ENCODE results near the gene KCNMA1.
A peak's percentile ranks its signal among the peaks of the same experiment; 100 is the strongest.
"Not testable (repeated sequence)": the region's sequence is repeated elsewhere in the genome, so short reads cannot be mapped to it uniquely, and the experiment has no call there.

Gene KCNMA1

DNA sequence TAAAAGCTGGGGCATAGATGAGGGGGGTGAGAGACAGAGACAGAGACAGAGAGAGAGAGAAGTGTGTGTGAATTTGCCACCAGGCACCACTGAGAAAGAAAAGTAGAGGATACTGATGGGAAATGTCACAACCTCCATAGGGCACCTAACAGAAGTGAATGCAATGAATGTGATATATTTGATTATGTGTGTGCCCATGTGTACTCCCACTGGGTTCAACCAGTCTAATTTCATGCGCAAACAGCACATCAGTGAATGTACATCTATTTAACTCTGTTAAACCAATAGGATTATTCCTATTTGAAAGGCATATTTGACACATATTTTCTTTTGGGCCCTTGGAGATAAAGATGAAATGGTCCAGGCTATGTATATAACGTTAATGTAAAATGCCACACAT is 241.3 kb downstream of the KCNMA1 start:
- DNase-seq (ENCODE audit: low read depth in 2 of 2), result no peak

- DNase-seq (ENCODE audit: low read depth in 2 of 2), result no peak
These were observed 243.6 kb downstream of the KCNMA1 start for GRCh38 chr10:77393821-77394501.

DNA sequence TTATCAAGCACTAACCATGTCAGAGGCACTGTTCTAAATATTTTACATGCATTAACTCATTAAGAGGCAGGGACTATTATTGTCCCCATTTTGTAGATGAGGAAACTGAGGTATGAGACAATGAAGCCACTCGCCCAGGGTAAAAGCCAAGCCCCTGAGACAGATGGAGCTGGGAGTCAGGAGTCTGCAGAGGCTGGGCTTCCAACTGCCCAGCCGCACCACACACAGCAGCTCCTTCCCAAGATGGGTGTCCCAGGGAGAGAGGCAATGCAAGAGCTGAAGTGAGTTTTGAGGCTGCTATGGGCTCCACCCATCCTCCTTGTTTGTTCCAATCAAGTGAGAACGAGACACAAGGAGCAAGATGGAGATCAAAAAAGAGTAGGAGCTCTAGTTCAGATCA is 244.2 kb downstream of the KCNMA1 start:
- DNase-seq (ENCODE audit: low read depth in 2 of 2), result no peak

GRCh38 chr10:77392851-77393250 is 244.8 kb downstream of the KCNMA1 start:
- no peak for DNase-seq (ENCODE audit: low read depth in 2 of 2)

DNA sequence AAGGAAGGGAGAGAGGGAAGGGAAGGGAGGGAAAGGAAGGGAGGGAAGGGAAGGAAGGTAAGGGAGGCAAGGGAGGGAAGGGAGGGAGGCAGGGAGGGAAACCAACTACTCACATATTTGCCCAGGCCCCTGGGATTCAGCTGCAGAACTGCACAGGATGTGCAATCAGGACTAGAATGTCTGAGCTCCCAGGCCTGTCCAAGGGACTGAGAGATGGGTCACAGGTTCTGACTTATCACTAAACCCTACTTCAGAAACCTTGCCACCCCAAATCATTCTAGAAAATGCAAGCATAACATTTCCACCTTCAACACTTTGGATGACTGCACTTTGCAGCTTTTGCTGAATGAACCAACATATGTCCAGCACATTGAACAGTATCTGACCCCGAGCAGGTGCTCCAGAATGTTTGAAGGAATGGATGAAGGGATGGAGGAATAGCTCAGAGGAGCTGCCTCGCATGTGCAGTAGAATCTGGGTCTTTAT is 245.3 kb downstream of the KCNMA1 start:
- DNase-seq (ENCODE audit: low read depth in 2 of 2), result no peak

DNA sequence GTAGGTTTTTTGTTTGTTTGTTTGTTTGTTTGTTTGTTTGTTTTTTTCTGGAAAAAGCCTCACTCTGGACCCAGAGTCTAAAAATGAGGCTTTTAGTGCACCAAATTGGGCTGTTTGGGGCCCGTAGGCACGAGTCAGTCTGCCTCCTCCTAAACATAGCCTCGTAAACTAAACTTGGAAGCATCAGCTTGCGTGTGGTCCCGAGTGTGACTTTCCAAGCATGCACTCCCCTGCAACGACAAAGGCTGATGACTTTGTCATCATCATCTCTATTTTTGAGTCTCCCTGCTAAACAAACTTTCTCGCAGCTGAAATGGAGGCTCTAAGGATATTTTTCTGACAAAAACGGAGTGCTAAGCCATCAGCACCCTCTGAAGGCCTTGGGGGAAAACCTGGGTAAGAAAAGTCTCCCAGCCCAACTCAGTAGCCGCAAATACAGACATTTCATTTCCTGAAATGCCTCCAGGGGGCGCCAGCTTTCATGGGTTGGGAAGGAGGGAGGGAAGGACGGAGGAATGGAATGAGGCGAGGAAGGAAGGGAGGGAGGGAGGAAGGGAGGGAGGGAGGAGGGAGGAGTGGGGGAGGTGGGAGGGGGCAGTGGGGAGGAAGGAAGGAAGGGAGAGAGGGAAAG is 245.9 kb downstream of the KCNMA1 start:
- peak; percentile 26 to 31 for DNase-seq (ENCODE audit: low read depth in 2 of 2)

- no peak for DNase-seq (ENCODE audit: low read depth in 2 of 2)
These were observed 247.1 kb downstream of the KCNMA1 start for GRCh38 chr10:77390481-77390891.

DNA sequence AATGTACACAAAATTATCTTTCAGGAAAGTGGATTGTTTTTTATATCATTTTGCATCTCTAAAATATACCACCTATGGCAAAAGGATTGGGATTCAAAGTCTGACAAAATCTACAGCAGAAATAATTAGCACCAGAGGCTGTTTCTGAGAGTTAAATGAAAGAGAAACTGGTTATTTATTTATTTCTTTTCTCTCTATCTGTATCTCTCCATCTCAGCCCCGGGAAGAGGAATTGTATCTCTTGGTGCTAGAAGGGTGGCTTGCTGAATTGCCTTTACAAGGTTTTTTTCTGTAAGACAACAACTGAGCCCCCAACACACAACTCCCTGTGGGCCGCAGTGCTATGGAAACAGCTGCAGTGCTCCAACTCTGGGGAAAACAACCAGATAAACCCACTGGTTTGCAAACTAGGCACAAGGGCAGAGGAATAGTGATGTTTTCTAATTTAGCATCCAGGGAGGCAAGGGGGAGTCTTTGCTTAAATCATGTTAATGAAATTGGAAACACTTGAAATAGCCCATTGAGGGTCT is 249.0 kb downstream of the KCNMA1 start:
- DNase-seq (ENCODE audit: low read depth in 2 of 2), result no peak

DNA sequence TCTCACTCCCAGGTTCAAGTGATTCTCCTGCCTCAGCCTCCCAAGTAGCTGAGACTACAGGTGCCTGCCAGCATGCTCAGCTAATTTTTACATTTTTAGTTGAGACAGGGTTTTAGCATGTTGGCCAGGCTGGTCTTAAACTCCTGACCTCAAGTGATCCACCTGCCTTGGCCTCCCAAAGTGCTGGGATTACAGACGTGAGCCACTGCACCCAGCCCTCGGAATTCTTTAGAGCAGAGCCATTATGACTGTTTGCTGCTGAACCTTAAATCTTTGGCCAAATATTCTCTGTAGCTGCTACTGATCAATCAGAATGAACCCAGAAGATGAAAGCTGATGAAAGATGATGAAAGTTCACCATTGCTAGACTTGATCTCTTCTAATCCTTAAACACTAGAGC is 249.9 kb downstream of the KCNMA1 start:
- DNase-seq (ENCODE audit: low read depth in 2 of 2), result not testable (repeated sequence)

DNA sequence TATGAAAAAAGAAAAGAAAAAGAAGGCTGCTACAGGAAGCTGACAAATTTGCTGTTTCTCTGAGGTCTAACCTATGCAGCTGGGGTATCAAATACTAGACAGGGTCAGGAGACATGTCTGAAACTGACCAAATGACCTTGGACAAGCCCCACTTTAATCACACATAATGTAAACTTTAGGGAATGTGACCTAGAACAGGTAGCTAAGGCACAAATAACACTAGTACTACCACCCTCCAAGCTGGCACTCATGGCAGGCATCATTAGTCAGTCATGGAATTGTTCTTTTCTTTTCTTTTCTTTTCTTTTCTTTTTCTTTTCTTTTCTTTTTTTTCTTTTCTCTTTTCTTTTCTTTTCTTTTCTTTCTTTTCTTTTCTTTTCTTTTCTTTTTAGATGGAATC is 250.4 kb downstream of the KCNMA1 start:
- DNase-seq (ENCODE audit: low read depth in 2 of 2), result no peak

DNA sequence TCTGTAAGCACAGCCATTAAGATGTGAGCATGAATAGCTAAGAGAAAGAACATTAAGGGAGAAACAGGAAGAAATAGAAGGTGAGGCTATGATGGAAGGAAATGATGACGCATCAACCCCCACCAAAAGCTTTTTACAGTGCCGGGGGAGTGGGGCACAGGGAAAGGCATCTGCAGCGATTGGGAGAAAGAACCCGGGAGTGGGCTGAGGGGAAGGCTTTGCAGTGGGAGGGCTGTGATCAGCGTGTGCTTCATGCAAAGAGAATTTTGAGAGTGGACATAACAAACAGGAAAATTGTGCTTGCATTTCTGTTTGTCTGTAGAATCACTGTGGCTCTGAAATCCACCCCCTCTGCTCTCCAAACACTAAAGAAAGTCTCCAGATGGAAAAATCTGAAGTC is 250.8 kb downstream of the KCNMA1 start:
- DNase-seq (ENCODE audit: low read depth in 2 of 2), result no peak

- no peak for DNase-seq (ENCODE audit: low read depth in 2 of 2)
These were observed 251.2 kb downstream of the KCNMA1 start for GRCh38 chr10:77386365-77386764.

GRCh38 chr10:77385315-77385714 is 252.3 kb downstream of the KCNMA1 start:
- DNase-seq (ENCODE audit: low read depth in 2 of 2), result no peak

DNA sequence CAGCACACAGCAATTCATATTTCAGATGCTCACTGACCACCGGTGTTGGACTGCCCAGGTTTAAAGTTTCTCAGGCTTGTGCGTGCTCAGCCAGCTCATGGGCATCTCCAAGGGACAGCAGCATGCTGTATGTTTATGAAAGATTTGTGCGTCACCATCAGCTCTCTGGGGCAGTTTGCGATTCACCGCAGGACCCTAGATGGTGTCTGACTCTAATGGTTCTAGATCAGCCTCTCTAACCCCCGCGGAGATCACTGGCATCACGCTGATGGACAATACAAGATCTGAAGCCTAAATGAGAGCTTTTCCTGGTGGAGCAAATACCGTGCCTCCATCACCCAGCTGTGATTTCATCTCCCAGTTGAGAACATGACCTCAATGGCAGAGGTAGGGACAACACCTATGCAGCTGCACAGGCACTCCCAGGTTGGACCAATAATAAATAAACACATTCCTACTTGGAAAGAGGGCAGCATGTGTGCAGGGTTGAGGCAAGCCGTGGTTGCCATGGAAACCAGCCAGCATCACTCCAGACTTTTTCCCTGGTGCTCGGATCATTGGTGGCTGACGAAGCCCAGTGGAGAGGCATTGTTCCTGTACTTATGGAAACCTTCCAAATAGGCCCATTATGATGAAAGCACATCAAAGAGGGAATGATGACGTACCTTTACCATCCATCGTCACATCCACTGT is 253.6 kb downstream of the KCNMA1 start:
- no peak for DNase-seq (ENCODE audit: low read depth in 2 of 2)

DNA sequence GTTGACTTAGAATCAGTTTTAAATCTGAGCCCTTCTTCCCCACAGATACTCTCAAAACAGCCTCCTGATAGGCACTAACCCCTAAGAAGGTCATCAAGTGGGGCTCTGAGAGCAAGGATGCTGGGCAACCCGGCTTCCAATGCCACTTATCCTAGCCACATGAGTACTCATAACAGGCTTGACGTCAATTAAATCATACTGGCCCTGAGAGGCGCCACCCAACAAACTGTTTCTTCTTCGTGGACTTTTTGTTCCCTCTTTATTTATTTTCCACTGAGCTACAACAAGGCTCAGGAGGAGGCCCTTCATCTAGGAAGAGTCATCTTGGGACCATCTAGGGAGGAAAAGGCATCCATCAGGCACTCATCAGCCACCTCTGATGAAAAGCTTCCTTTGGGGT is 255.9 kb downstream of the KCNMA1 start:
- DNase-seq (ENCODE audit: low read depth in 2 of 2), result no peak

GRCh38 chr10:77380723-77381122 is 256.9 kb downstream of the KCNMA1 start:
- no peak for DNase-seq (ENCODE audit: low read depth in 2 of 2)

- no peak for DNase-seq (ENCODE audit: low read depth in 2 of 2)
These were observed 257.4 kb downstream of the KCNMA1 start for GRCh38 chr10:77380191-77380590.

DNA sequence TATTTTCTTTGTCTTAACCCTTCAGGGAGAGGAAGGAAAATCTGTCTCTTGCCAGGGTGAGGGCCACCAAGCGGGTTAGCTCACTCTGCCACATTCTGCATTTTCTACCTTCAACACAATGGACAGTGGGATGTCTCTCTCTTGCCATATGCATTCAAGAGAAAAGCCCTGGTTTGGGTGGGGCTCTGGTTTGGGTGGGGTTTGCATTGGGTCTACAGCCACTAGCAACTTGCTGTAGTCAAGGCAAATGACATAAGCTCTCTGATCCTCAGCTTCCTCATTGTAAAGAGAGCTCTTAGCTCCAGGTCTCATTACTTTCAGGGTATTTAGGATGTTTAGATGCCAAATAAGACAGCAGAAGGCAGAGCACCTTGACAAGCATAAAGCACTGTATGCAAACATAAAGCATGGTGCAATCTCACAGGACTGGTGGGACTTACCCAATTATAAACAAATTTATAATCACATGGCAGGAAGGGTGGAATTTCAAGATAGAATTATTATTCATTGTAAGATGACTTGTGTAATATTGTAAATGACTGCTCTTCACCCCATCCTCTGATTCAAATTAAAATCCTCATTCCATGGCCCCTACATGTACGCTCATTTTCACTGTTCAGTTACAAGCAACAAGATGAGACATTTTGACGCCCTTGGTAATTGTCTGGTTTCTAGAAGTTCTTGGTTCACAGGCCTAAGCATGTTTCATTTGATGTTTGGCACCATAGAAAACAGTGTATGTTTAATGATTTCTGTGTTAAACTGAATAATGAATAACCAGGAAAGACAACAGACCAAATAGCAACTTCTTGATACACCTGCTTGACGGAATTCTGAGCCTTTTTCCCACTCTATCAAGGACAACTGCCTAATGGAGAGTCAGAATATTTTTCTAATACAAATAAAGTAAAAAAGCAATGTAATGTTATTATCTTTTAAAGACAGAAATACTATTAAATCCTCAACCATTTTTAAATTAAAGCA is 258.9 kb downstream of the KCNMA1 start:
- no peak for DNase-seq (ENCODE audit: low read depth in 2 of 2)

DNA sequence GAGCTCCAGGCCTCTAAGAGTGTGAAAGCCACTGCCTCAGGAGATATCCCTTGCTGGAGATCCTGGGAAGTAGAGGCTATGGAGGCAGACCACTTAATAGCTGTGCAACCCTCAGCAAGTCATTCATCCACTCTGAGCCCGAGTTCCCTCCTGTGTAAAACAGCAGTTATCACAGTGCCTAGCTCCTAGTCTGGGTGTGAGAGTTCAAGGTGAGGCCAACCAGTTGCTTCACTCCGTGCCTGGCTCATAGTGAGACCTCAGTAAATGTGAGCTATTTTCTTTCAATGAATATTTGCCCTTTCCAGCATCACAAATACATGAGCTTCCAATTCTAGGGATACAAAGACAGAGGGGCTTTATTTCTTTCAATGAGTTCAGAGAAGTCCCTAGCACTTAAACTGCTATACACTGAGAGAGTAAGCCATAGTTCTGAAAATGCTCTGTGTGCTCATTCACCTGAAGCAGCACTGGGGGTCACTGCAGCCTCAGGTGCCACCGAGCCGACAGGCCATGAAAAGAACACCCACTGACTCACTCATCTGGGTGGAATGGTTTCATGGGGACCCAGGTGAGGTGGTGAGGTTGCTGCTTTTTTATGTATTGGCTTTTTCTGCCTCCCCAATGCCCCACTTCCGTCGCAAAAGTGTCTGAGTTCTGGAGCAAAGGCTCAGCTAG is 259.8 kb downstream of the KCNMA1 start:
- DNase-seq (ENCODE audit: low read depth in 2 of 2), result no peak

DNA sequence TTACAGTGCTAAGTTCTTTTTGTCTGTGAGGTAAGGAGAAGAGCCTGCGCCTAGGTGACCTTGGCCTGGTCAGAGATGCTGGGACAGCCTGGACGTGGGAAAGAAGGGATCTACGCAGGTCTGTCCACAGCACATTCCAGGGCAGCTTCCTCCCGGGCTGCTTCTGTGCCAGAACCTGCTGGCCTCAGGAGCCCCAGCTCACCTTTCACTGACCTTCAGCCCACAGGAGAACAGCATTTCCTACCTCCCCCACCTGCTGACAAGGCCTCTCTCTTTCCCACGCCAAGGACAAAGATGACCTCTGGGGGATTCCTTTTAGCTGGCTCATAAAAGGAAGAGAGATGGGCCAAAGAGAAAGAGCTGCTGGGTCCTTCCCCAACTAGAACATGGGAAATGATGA is 260.6 kb downstream of the KCNMA1 start:
- DNase-seq (ENCODE audit: low read depth in 2 of 2), result no peak

GRCh38 chr10:77374189-77374656 is 263.4 kb downstream of the KCNMA1 start:
- DNase-seq (ENCODE audit: low read depth in 2 of 2), result no peak

Measured in stimulated activated CD8-positive, alpha-beta memory T cell treated with anti-CD3 and anti-CD28 coated beads, Interleukin-2, amount 100 ng/mL, for 48 hours (primary cell).